ENCODE measurements around the gene DPP7. TPM values are rescaled to one million over a fixed set of nuclear protein-coding genes. Genes with fewer than 3 reads are reported as not detected.

Gene DPP7
- total and polyA plus RNA-seq, 3 donors from 2014 or later, result 207 to 242 (median 215) TPM

DNA sequence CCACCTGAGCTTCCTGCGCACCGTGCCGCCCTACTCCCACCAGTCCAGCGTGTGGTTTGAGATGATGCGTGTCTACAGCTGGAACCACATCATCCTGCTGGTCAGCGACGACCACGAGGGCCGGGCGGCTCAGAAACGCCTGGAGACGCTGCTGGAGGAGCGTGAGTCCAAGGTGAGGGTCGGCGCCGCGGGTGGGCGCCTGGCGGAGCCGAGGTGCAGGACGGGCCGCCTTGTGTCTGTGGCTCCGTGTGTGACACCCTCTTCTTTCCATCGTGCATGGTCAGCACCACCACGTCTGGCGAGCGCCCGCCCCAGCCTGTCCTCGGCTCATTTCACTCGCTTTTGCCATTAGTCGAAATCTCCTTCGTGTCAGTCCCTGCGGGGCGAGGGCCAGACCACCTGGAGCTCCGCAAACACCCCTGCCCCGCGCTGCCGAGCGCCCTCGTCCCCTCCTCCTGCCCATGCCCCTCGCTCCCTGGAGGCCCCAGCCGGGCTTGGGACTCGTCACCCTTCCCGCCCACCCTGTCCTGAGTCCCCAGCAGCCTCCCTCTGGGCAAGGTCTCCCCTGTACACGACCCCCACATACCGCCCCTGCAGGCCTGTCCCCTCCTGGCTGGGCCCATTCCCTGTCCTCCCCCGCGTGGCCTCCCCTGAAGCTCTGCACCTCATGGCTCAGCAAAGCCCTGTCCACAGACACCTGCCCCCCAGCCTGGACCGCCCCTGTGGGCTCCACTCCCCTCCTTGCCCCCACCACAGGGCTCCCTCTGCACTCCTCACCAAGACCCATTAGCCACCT, 31.4 kb upstream of the DPP7 start:
- Histone ChIP-seq H3K4me1 (no peaks in the 10 kb centered on the region), H3K9me3 (no peaks in the 10 kb centered on the region), H3K36me3 (ENCODE audit: low read depth, missing control alignments) (no peaks in the 10 kb centered on the region), H3K27me3 (no peaks in the 10 kb centered on the region), H3K4me3 (no peak overlapping the region), H3K27ac (no peak overlapping the region)
- intact Hi-C loops (cut with DNase I; ENCODE audit: low total_unique reads), result no loop called here
- TF ChIP-seq, protein P1, sequence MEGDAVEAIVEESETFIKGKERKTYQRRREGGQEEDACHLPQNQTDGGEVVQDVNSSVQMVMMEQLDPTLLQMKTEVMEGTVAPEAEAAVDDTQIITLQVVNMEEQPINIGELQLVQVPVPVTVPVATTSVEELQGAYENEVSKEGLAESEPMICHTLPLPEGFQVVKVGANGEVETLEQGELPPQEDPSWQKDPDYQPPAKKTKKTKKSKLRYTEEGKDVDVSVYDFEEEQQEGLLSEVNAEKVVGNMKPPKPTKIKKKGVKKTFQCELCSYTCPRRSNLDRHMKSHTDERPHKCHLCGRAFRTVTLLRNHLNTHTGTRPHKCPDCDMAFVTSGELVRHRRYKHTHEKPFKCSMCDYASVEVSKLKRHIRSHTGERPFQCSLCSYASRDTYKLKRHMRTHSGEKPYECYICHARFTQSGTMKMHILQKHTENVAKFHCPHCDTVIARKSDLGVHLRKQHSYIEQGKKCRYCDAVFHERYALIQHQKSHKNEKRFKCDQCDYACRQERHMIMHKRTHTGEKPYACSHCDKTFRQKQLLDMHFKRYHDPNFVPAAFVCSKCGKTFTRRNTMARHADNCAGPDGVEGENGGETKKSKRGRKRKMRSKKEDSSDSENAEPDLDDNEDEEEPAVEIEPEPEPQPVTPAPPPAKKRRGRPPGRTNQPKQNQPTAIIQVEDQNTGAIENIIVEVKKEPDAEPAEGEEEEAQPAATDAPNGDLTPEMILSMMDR (IDR thresholded peaks at IDR 0.05), result no peak
- no peak for TF ChIP-seq POLR2A (IDR thresholded peaks at IDR 0.05)
- 62 to 65% methylated on average over 25 to 48 of the region's 49 CpGs for WGBS, 2 donors
- DNase-seq, result no peak

DNA sequence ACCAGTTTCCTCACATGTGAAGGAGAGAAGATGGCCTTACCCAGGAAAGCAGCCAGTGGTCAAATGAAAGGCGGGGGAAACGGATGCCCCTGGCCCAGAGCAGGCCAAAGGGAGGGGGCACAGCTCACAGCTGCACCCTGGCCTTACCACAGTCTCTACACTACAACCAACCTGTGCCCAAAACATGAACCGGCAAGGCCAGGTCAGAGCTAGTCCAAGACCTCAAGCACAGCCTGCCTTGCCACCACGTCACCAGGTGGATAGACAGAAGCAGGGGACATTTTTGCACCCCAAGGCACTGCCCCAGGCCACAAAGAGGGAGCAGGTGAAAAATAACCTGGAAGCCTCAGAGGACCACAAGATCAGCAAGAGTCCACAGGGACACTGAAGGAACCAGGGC, 28.9 kb upstream of the DPP7 start:
- Histone ChIP-seq H3K9me3 (no peaks in the 10 kb centered on the region), H3K4me1 (no peaks in the 10 kb centered on the region), H3K27me3 (no peaks in the 10 kb centered on the region), H3K36me3 (ENCODE audit: low read depth, missing control alignments) (no peaks in the 10 kb centered on the region), H3K4me3 (no peak overlapping the region), H3K27ac (no peak overlapping the region)
- TF ChIP-seq POLR2A (IDR thresholded peaks at IDR 0.05), result no peak
- TF ChIP-seq, protein P1 (IDR thresholded peaks at IDR 0.05), result no peak
- intact Hi-C loops (cut with DNase I; ENCODE audit: low total_unique reads), result no loop called here
- WGBS, 2 donors, result 65 to 78% methylated on average over 4 of the region's 4 CpGs
- no peak for DNase-seq

- Histone ChIP-seq H3K27me3 (no peaks in the 10 kb centered on the region), H3K36me3 (ENCODE audit: low read depth, missing control alignments) (no peaks in the 10 kb centered on the region), H3K27ac (no peak overlapping the region), H3K4me3 (no peak overlapping the region), H3K9me3 (no peaks in the 10 kb centered on the region), H3K4me1 (no peaks in the 10 kb centered on the region)
- TF ChIP-seq, protein P1 (IDR thresholded peaks at IDR 0.05), result no peak
- TF ChIP-seq POLR2A (IDR thresholded peaks at IDR 0.05), result no peak
- WGBS, 2 donors, result 74 to 81% methylated on average over 22 to 24 of the region's 24 CpGs
- intact Hi-C loops (cut with DNase I; ENCODE audit: low total_unique reads), result no loop called here
- no peak for DNase-seq
These were observed 27.7 kb upstream of the DPP7 start for GRCh38 chr9:137141976-137142936.

GRCh38 chr9:137141050-137141810, 26.7 kb upstream of the DPP7 start:
- Histone ChIP-seq H3K27ac (no peak overlapping the region), H3K9me3 (no peaks in the 10 kb centered on the region), H3K36me3 (ENCODE audit: low read depth, missing control alignments) (no peaks in the 10 kb centered on the region), H3K4me1 (no peaks in the 10 kb centered on the region), H3K27me3 (no peaks in the 10 kb centered on the region), H3K4me3 (no peak overlapping the region)
- intact Hi-C loops (cut with DNase I; ENCODE audit: low total_unique reads), result no loop called here
- no peak for TF ChIP-seq POLR2A (IDR thresholded peaks at IDR 0.05)
- TF ChIP-seq, protein P1 (IDR thresholded peaks at IDR 0.05), result no peak
- WGBS, 2 donors, result 80 to 84% methylated on average over 12 to 17 of the region's 17 CpGs
- DNase-seq, result no peak
